Measurements from ENCODE around the gene PLN.

Gene PLN

DNA sequence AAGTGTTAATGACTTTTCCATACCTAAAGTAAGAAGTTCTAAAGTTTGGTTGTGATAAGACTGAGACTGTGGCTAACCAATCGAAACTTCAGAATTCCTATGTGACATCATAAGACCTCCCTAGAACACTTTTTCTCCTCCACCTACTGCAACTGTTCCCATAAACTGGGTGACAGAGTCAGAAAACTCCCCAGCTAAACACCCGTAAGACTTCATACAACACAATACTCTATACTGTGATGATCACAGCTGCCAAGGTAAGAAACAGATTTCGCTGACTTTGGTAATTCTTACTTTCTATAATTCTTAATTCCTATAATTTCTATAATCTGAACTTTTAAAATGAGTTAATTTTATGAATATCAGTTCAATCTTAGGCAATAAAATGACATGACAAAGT lies at the start of gene PLN:
PLN (plus strand) TSS at position 161 of the 400 bp plus-strand sequence. CDS start 10,626 bp downstream, outside the sequence.
- no peak for DNase-seq (ENCODE audit: low read depth)
- H3K4me3 ChIP-seq (ENCODE audit: low read length), result no peak within 1 kb of the TSS
- TF ChIP-seq, protein P1, sequence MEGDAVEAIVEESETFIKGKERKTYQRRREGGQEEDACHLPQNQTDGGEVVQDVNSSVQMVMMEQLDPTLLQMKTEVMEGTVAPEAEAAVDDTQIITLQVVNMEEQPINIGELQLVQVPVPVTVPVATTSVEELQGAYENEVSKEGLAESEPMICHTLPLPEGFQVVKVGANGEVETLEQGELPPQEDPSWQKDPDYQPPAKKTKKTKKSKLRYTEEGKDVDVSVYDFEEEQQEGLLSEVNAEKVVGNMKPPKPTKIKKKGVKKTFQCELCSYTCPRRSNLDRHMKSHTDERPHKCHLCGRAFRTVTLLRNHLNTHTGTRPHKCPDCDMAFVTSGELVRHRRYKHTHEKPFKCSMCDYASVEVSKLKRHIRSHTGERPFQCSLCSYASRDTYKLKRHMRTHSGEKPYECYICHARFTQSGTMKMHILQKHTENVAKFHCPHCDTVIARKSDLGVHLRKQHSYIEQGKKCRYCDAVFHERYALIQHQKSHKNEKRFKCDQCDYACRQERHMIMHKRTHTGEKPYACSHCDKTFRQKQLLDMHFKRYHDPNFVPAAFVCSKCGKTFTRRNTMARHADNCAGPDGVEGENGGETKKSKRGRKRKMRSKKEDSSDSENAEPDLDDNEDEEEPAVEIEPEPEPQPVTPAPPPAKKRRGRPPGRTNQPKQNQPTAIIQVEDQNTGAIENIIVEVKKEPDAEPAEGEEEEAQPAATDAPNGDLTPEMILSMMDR (conservative IDR thresholded peaks at IDR 0.05; ENCODE audit: low read depth, low read length), result no peak

- no peak for DNase-seq (ENCODE audit: low read depth)
- H3K4me3 ChIP-seq (ENCODE audit: low read length), result no peak overlapping the region
- TF ChIP-seq, protein P1 (conservative IDR thresholded peaks at IDR 0.05; ENCODE audit: low read depth, low read length), result no peak
These were observed 47.7 kb upstream of the PLN start for GRCh38 chr6:118500130-118501015.

DNA sequence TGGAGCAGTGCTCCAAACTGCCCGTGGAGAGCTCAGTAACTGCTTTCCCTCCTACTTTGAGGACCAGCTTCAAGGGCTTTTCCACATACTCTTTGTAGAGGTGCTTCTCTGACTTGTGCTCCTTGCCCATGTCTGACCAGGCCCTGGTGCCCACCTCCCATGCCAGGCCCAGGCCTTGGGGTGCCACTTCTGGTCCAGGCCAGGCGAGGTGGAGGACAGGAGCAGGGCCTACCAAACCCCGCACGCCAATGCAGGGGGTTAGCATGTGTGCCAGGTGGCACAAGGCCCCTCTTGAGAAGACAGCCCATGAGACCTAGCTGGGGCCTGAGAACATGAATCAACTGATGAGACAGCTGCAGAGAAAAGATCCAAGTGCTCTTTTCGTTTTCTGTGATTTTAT lies 47.0 kb upstream of the PLN start:
- TF ChIP-seq, protein P1 (conservative IDR thresholded peaks at IDR 0.05; ENCODE audit: low read depth, low read length), result no peak
- DNase-seq (ENCODE audit: low read depth), result no peak
- no peak overlapping the region for H3K4me3 ChIP-seq (ENCODE audit: low read length)

- DNase-seq (ENCODE audit: low read depth), result no peak
- TF ChIP-seq, protein P1 (conservative IDR thresholded peaks at IDR 0.05; ENCODE audit: low read depth, low read length), result no peak
- no peak overlapping the region for H3K4me3 ChIP-seq (ENCODE audit: low read length)
These were observed 46.3 kb upstream of the PLN start for GRCh38 chr6:118501765-118502164.

- H3K4me3 ChIP-seq (ENCODE audit: low read length), result no peak overlapping the region
- TF ChIP-seq, protein P1 (conservative IDR thresholded peaks at IDR 0.05; ENCODE audit: low read depth, low read length), result no peak
These were observed 45.9 kb upstream of the PLN start for GRCh38 chr6:118502169-118502568.

GRCh38 chr6:118504611-118505010 lies 43.5 kb upstream of the PLN start:
- TF ChIP-seq, protein P1 (conservative IDR thresholded peaks at IDR 0.05; ENCODE audit: low read depth, low read length), result no peak
- H3K4me3 ChIP-seq (ENCODE audit: low read length), result no peak overlapping the region
- no peak for DNase-seq (ENCODE audit: low read depth)

More at GRCh38 chr6:118502169-118502568, 45.9 kb upstream of the PLN start:
- DNase-seq (ENCODE audit: low read depth), result no peak

DNA sequence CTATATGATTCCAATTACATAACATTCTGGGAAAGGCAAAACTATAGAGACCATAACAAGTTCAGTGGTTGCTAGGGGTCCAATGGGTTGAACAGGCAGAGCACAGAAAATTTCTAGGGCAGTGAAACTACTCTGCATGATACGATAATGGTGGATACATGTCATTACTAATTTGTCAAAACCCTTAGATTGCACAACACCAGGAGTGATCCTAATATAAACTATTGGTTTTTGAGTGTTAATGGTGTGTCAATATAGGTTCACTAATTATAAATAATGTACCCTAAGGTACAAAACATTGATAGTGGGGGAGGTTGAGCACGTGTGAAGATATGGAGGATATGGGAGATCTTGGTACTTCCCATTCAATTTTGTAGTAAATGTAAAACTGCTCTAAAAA lies 42.4 kb upstream of the PLN start:
- no peak for DNase-seq (ENCODE audit: low read depth)
- H3K4me3 ChIP-seq (ENCODE audit: low read length), result no peak overlapping the region
- TF ChIP-seq, protein P1 (conservative IDR thresholded peaks at IDR 0.05; ENCODE audit: low read depth, low read length), result no peak
